H9 (cell line): Measurements from ENCODE around the gene LHCGR. TPM values are rescaled to one million over a fixed set of nuclear protein-coding genes. Genes with fewer than 3 reads are reported as not detected.

ENCODE experiments used
- DNase-seq: peaks from one replicate; pipeline ENCODE4 v3.0.0-alpha.2; 2017
- H2AFZ ChIP-seq: one replicate; pipeline ENCODE4 v1.6.1; 2013; ENCODE audit warnings: mild to moderate bottlenecking, low read length, control low read depth, moderate library complexity
- H2AK5ac ChIP-seq: 2 replicates; pipeline ENCODE4 v1.6.1; 2013; ENCODE audit warnings: low read length, control low read depth, mixed read lengths; ENCODE audit not compliant: insufficient read length
- H2BK120ac ChIP-seq: one replicate; pipeline ENCODE4 v1.6.1; 2013; ENCODE audit warnings: low read depth, mild to moderate bottlenecking, low read length, control low read depth, inconsistent platforms; ENCODE audit not compliant: poor library complexity, severe bottlenecking
- H2BK12ac ChIP-seq: 2 replicates; pipeline ENCODE4 v1.6.1; 2013; ENCODE audit warnings: low read length, control low read depth, mixed read lengths, low read depth; ENCODE audit not compliant: insufficient read length
- H2BK15ac ChIP-seq: 2 replicates; pipeline ENCODE4 v1.6.1; 2013; ENCODE audit warnings: low read depth, low read length, control low read depth
- H2BK20ac ChIP-seq: one replicate; pipeline ENCODE4 v1.6.1; 2013; ENCODE audit warnings: low read depth, mild to moderate bottlenecking, low read length, control low read depth, inconsistent platforms; ENCODE audit not compliant: poor library complexity, severe bottlenecking
- H2BK5ac ChIP-seq: 2 replicates; pipeline ENCODE4 v1.6.1; 2013; ENCODE audit warnings: low read length, control low read depth, mixed read lengths; ENCODE audit not compliant: insufficient read length
- H3K14ac ChIP-seq: 2 replicates; pipeline ENCODE4 v1.6.1; 2013; ENCODE audit warnings: low read length, control low read depth; ENCODE audit not compliant: insufficient read depth
- H3K18ac ChIP-seq: 2 replicates; pipeline ENCODE4 v1.6.1; 2013; ENCODE audit warnings: low read depth, mild to moderate bottlenecking, mixed read lengths, low read length, control low read depth; ENCODE audit not compliant: insufficient read length
- H3K23ac ChIP-seq: 2 replicates; pipeline ENCODE4 v1.6.1; 2013; ENCODE audit warnings: low read length, control low read depth, mixed read lengths, low read depth; ENCODE audit not compliant: insufficient read length
- H3K23me2 ChIP-seq: 2 replicates; pipeline ENCODE4 v1.6.1; 2013; ENCODE audit warnings: low read depth, mild to moderate bottlenecking, mixed read lengths, low read length, control low read depth; ENCODE audit not compliant: insufficient read length, poor library complexity, severe bottlenecking
- H3K27ac ChIP-seq: 2 replicates; pipeline ENCODE4 v1.5.1; 2013; ENCODE audit warnings: low read length, control low read depth, mixed read lengths, low read depth; ENCODE audit not compliant: insufficient read length
- H3K27me3 ChIP-seq: 2 replicates; pipeline ENCODE4 v1.6.1; 2013; ENCODE audit warnings: low read length, control low read depth, inconsistent platforms; ENCODE audit not compliant: insufficient read depth
- H3K4ac ChIP-seq: 2 replicates; pipeline ENCODE4 v1.6.1; 2013; ENCODE audit warnings: low read depth, mild to moderate bottlenecking, control low read depth, inconsistent platforms, low read length, moderate library complexity
- H3K4me1 ChIP-seq: 2 replicates; pipeline ENCODE4 v1.6.1; 2013; ENCODE audit warnings: low read length, control low read depth, inconsistent platforms; ENCODE audit not compliant: insufficient read depth
- H3K4me2 ChIP-seq: 2 replicates; pipeline ENCODE4 v1.6.1; 2013; ENCODE audit warnings: low read length, control low read depth, mixed read lengths; ENCODE audit not compliant: insufficient read length, insufficient read depth
- H3K56ac ChIP-seq: 2 replicates; pipeline ENCODE4 v1.6.1; 2013; ENCODE audit warnings: low read depth, mild to moderate bottlenecking, mixed read lengths, low read length, control low read depth; ENCODE audit not compliant: insufficient read length
- H3K79me1 ChIP-seq: 2 replicates; pipeline ENCODE4 v1.6.1; 2013; ENCODE audit warnings: low read depth, mild to moderate bottlenecking, moderate library complexity, low read length, control low read depth, inconsistent platforms; ENCODE audit not compliant: insufficient read depth, poor library complexity, severe bottlenecking
- H3K79me2 ChIP-seq: 2 replicates; pipeline ENCODE4 v1.6.1; 2013; ENCODE audit warnings: low read length, control low read depth, inconsistent platforms; ENCODE audit not compliant: insufficient read depth
- H3K9ac ChIP-seq: 2 replicates; pipeline ENCODE4 v1.6.1; 2013; ENCODE audit warnings: low read length, control low read depth, mixed read lengths; ENCODE audit not compliant: insufficient read length; ENCODE audit errors: extremely low read depth
- H3K9me3 ChIP-seq: one replicate; pipeline ENCODE4 v1.6.1; 2013; ENCODE audit warnings: low read depth, low read length, inconsistent platforms; ENCODE audit not compliant: control insufficient read depth
- H3T11ph ChIP-seq: one replicate; pipeline ENCODE4 v1.6.1; 2013; ENCODE audit warnings: mild to moderate bottlenecking, low read length, control low read depth, inconsistent platforms
- H4K20me1 ChIP-seq: one replicate; pipeline ENCODE4 v1.6.1; 2013; ENCODE audit not compliant: control insufficient read depth, insufficient read length, insufficient read depth
- H4K5ac ChIP-seq: 2 replicates; pipeline ENCODE4 v1.6.1; 2013; ENCODE audit warnings: low read depth, mild to moderate bottlenecking, mixed read lengths, low read length, control low read depth; ENCODE audit not compliant: insufficient read length
- H4K8ac ChIP-seq: replicated peaks from 2 replicates; pipeline ENCODE4 v1.6.1; 2013; ENCODE audit warnings: low read length, control low read depth, mixed read lengths, low read depth; ENCODE audit not compliant: insufficient read length
- H4K91ac ChIP-seq: 2 replicates; pipeline ENCODE4 v1.6.1; 2013; ENCODE audit warnings: low read depth, mild to moderate bottlenecking, moderate library complexity, mixed read lengths, low read length, control low read depth; ENCODE audit not compliant: insufficient read length
- H3K27ac Mint-ChIP-seq, 3 experiments: 2 replicates in 2 of 3; 3 replicates in 1 of 3; pipeline ENCODE4 v1.8.0; 2020 to 2021; ENCODE audit warnings: mixed read lengths in 3 of 3, mild to moderate bottlenecking in 1 of 3, moderate library complexity in 1 of 3
- H3K27me3 Mint-ChIP-seq: 2 replicates; pipeline ENCODE4 v1.8.0; 2021; ENCODE audit warnings: low read depth, mild to moderate bottlenecking, moderate library complexity, mixed read lengths
- H3K36me3 Mint-ChIP-seq, 3 experiments: 2 replicates in 2 of 3; 3 replicates in 1 of 3; pipeline ENCODE4 v1.8.0; 2020 to 2021; ENCODE audit warnings: low read depth in 3 of 3, mixed read lengths in 3 of 3; ENCODE audit not compliant: insufficient read depth in 1 of 3
- H3K4me1 Mint-ChIP-seq, 2 experiments: 2 replicates each; pipeline ENCODE4 v1.8.0; 2020; ENCODE audit warnings: mixed read lengths in 2 of 2
- H3K4me3 Mint-ChIP-seq, 2 experiments: 2 replicates in 1 of 2; 3 replicates in 1 of 2; pipeline ENCODE4 v1.8.0; 2020 to 2021; ENCODE audit warnings: mild to moderate bottlenecking in 2 of 2, mixed read lengths in 2 of 2, moderate library complexity in 1 of 2
- H3K9me3 Mint-ChIP-seq, 2 experiments: 2 replicates in 1 of 2; 3 replicates in 1 of 2; pipeline ENCODE4 v1.8.0; 2020; ENCODE audit warnings: mild to moderate bottlenecking in 2 of 2, mixed read lengths in 2 of 2, moderate library complexity in 1 of 2
- CTCF ChIP-seq: fragments of 200-600 bp; sonication (generic); conservative IDR thresholded peaks from 3 replicates; pipeline ENCODE4 v1.8.0; 2021; ENCODE audit warnings: antibody characterized with exemption, mild to moderate bottlenecking
- WGBS: extraction: QIAGEN DNeasy Blood & Tissue Kit; methylation state at CpG from one replicate; pipeline ENCODE4 v1.1.7; 2013; ENCODE audit warnings: missing lambda C conversion rate, low lambda C conversion rate, mixed read lengths; ENCODE audit not compliant: insufficient read length; ENCODE audit errors: extremely low coverage; 5-methylcytosine and 5-hydroxymethylcytosine counted together
- long read RNA-seq: library from polyadenylated mRNA; unstranded; transcript quantifications from one replicate; pipeline ENCODE4 v2.0.0, GENCODE V29; 2020
- total RNA-seq: library from RNA; stranded (reverse); gene quantifications from 2 replicates; pipeline ENCODE4 v1.2.1, GENCODE V29; 2021

Gene LHCGR
- total RNA-seq = 0.33 and 0.44 TPM in 2 replicates
- long read RNA-seq = 0 reads

GRCh38 chr2:48755473-48755872 lies at the start of gene LHCGR:
Gene LHCGR, minus strand, starts transcription at chr2:48755724. Its CDS starts 53 bp downstream, at chr2:48755671.
- no peak within 1 kb of the TSS for H3T11ph ChIP-seq
- H2AK5ac ChIP-seq = no peak within 1 kb of the TSS
- H2BK120ac ChIP-seq = no peak within 1 kb of the TSS
- H4K8ac ChIP-seq = no peak within 1 kb of the TSS
- H2BK5ac ChIP-seq = no peak within 1 kb of the TSS
- peak within 1 kb of the TSS; percentile 59 for H3K14ac ChIP-seq
- peaks cover 1% of the 10 kb centered on the region; the same call in 1 of the 2 replicates for H3K4me1 ChIP-seq
- no peak within 1 kb of the TSS for H3K27ac ChIP-seq
- H3K4ac ChIP-seq = no peak within 1 kb of the TSS
- H3K23ac ChIP-seq = no peak within 1 kb of the TSS
- H3K18ac ChIP-seq = no peak within 1 kb of the TSS
- H2BK12ac ChIP-seq = no peak within 1 kb of the TSS
- Mint-ChIP-seq H3K36me3 (no peaks in the 10 kb centered on the region; a peak in 1 of 7 replicates), H3K4me3 (peak within 1 kb of the TSS; percentile 65 to 81), H3K27ac (no peak within 1 kb of the TSS), H3K27me3 (peaks cover 34% of the 10 kb centered on the region), H3K4me1 (peaks cover 36 to 38% of the 10 kb centered on the region in 2 experiments), H3K9me3 (no peaks in the 10 kb centered on the region; a peak in 1 of 5 replicates)
- no peak within 1 kb of the TSS for H3K9ac ChIP-seq
- TF ChIP-seq CTCF = no peak
- H4K20me1 ChIP-seq = no peaks in the 10 kb centered on the region
- peaks cover 7% of the 10 kb centered on the region for H3K23me2 ChIP-seq
- no CpG with 5 or more reads among the region's 37 CpGs for WGBS
- no peak within 1 kb of the TSS for H3K56ac ChIP-seq
- no peak within 1 kb of the TSS for H4K91ac ChIP-seq
- DNase-seq = peak; percentile 74
- H3K79me2 ChIP-seq = no peaks in the 10 kb centered on the region
- no peaks in the 10 kb centered on the region for H3K9me3 ChIP-seq
- no peak within 1 kb of the TSS for H4K5ac ChIP-seq
- no peak within 1 kb of the TSS for H2AFZ ChIP-seq
- no peaks in the 10 kb centered on the region for H3K79me1 ChIP-seq
- peak within 1 kb of the TSS; percentile 45 for H3K4me2 ChIP-seq
- no peaks in the 10 kb centered on the region; the same call in 1 of the 2 replicates for H3K27me3 ChIP-seq
- no peak within 1 kb of the TSS for H2BK20ac ChIP-seq
- no peak within 1 kb of the TSS for H2BK15ac ChIP-seq
